ENCODE data around the gene CCDC188.
A peak's percentile ranks its signal among the peaks of the same experiment; 100 is the strongest.
"Not testable (repeated sequence)": the region's sequence is repeated elsewhere in the genome, so short reads cannot be mapped to it uniquely, and the experiment has no call there.

The CCDC188 gene

DNA sequence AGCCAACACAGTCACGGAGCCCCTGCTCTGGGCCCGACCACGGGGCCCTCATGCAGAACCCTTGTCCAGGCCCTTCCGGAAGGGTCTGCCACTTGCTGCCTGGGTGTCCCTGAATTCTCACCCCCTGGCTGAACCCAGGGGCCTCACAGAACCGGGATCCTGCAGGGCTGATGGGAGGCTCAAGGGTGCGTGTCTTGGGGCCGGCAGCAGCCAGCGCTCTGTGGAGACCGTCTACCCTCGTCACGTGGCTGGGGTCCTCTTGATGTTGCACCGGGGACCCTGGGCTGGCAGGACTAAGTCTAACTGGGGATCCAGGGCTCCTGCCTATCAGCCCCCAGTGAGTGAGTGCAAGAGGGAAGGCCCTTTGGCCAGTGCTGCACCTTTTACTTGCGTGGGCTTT lies 19.3 kb upstream of the CCDC188 start:
- DNase-seq (ENCODE audit: low read depth in 2 of 2): no peak

GRCh38 chr22:20169253-20169822 lies 18.5 kb upstream of the CCDC188 start:
- no peak for DNase-seq (ENCODE audit: low read depth in 2 of 2)

DNA sequence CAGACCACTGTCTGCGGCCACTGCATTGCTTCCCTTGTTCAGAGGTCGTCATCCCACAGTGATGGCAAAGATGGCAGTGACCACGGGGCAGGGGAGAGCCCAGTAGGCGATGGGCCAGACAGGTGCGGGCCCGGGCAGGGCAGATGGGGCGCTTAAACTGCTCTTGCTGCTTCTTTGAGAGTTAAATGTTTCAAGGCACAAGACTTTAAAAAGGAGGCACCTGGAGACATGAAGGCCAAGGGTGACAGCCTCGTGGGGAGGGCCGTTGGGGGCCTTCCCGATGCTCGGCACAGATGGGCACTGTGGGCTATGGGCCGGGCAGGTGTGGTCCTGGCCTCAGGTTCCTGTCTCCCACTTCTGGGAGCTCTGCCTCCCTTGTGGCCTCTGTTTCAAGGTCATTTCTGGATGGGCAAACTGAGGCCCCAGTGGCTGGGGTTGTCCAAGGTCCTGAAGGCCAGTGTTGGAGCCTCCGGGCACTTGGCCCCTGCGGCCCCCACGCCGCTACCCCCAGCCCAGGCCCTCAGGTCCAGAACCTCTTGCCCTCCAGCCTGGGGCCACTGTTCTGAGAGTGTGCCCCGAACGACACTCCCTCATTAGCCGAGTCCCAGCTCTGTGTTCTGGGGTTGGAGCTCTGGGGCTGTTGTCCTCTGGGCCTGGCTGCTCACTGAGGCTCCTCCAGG lies 16.9 kb upstream of the CCDC188 start:
- DNase-seq (ENCODE audit: low read depth in 2 of 2): no peak

- DNase-seq (ENCODE audit: low read depth in 2 of 2): no peak
These were observed 15.8 kb upstream of the CCDC188 start for GRCh38 chr22:20166703-20167102.

GRCh38 chr22:20165913-20166312 lies 15.1 kb upstream of the CCDC188 start:
- no peak for DNase-seq (ENCODE audit: low read depth in 2 of 2)

DNA sequence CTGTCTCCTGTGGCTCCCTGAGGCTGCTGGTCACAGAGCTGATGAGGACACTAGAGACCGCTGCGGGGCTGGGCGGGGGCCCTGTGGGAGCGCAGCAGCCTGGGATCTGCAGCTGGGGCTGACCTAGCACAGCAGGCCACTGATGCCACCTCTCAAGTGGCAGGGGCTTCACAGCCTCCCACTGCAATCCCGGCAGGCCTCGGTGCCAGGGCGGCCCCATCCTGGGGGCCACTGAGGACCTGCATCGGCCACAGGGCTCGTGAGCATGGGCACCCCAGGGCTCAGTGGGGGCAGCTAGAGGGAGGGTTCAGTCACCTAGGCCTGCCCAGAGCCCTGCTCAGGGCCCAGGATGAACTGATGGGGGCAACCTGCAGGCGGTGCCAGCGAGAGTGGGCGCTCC lies 14.6 kb upstream of the CCDC188 start:
- no peak for DNase-seq (ENCODE audit: low read depth in 2 of 2)

GRCh38 chr22:20164863-20165262 lies 14.0 kb upstream of the CCDC188 start:
- no peak for DNase-seq (ENCODE audit: low read depth in 2 of 2)

DNA sequence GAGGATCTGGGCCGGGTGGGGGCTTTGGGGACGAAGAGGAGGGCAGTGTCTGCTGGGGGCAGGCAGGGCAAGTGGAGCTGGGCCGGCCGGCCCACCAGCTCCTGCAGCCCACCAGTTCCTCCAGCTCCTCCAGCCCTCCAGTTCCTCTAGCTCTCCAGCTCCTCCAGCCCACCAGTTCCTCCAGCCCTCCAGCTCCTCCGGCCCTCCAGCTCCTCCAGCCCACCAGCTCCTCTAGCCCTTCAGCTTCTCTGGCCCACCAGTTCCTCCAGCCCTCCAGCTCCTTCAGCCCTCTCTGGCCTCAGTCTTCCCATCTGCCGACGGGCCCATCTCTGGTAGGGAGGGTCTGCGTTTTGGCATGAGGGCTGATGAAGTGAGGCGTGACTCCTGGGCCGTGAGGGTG lies 9.2 kb upstream of the CCDC188 start:
- no peak for DNase-seq (ENCODE audit: low read depth in 2 of 2)

DNA sequence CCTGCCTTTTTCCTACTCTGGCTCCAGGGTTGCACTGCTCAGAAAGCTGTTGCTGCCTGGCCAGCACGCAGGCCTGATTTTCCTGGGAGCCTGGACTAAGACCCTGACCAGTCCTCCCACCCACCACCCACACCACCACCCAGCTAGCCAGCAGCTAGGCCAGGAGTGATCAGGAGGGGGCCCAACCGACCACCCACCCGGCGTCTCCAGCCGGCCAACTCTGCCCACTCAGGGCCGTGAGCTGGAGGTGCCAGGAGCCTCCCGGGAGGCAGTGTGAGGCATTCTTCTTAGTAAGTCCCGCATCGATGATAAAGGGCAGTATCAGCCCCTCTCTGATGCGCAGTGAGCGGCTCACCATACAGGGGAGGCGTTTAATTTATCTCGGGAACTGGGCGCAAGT lies 8.7 kb upstream of the CCDC188 start:
- DNase-seq (ENCODE audit: low read depth in 2 of 2): not testable (repeated sequence)

GRCh38 chr22:20159076-20159475 lies 8.2 kb upstream of the CCDC188 start:
- no peak for DNase-seq (ENCODE audit: low read depth in 2 of 2)

- no peak for DNase-seq (ENCODE audit: low read depth in 2 of 2)
These were observed 7.7 kb upstream of the CCDC188 start for GRCh38 chr22:20158391-20159036.

GRCh38 chr22:20157430-20158183 lies 6.8 kb upstream of the CCDC188 start:
- no peak for DNase-seq (ENCODE audit: low read depth in 2 of 2)

DNA sequence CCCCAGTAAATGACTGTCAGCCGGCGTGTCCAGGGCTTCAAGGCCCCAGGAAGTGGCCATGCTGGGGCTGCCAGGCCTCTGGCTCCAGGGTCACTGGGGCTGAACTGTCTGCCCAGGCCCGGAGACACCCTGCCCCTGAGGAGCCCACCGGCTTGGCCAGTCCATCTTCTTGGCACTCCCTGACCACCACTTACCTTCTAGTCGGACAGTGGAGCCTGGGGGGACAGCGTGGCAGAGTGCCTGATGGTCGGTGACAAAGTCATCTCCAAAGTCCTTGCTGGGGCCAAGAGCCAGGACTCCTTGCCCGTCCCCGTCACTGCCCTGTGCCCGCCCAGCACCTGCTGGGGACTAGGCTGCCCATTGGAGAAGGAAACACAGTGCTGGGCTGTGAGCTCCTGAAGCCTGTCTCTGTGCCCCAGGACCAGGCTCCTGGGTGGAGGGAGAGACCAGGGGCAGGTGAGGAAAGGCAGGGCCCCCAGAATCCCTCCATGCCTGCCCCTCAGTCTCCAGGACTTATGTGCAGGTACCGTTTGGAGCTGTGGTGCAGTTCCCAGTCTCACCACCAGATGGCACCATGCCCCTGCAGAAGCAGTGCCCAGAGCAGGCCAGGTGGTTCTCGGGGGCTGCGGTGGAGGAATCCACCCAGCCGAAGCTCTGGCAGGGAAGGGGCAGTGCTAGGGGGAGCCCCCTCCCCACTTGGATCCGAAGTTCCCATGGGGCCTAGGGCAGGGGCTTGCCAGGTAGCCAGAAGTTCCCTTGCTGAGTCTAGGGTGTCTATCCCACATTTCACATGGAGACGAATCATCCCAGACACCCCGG lies 6.0 kb upstream of the CCDC188 start:
- DNase-seq (ENCODE audit: low read depth in 2 of 2): peak; percentile 70 to 80

DNA sequence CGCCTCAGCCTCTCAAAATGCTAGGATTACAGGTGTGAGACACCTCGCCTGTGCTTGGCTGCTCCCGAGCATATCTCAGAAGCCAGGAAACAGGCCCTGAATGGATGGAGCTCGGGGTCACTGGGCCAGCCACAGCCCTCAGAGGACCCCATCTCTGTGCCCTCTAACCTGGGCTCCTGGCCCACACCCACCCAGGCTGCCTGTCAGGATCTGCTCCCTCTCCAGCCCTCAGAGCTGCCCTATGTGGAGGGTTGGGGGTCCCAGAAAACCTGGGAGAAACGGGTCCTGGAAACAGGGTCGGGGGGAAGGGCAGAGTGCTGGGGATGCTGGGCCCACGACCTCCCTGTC lies 5.2 kb upstream of the CCDC188 start:
- DNase-seq (ENCODE audit: low read depth in 2 of 2): no peak

GRCh38 chr22:20155330-20156041 lies 4.6 kb upstream of the CCDC188 start:
- no peak for DNase-seq (ENCODE audit: low read depth in 2 of 2)

GRCh38 chr22:20154602-20155187 lies 3.8 kb upstream of the CCDC188 start:
- no peak for DNase-seq (ENCODE audit: low read depth in 2 of 2)

DNA sequence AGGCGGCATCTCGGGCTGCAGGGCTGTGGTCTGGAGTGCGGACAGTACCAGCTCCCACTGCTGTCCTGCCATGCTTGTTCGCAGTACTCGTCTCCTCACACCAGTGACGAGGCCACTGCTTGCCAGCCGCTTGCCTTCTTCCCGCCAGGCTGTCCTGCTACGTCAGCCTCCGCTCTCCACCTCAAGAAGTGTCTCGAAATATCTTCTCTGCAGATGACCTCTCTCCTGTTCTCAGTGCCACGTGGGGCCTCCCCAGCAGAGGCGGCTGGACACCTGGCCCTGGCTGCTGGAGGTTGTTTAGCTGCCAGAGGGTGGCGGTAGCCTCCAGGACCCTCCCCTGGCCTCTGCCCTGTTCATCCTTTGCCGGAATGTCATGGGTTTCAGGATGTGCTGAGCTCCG lies 3.1 kb upstream of the CCDC188 start:
- no peak for DNase-seq (ENCODE audit: low read depth in 2 of 2)

DNA sequence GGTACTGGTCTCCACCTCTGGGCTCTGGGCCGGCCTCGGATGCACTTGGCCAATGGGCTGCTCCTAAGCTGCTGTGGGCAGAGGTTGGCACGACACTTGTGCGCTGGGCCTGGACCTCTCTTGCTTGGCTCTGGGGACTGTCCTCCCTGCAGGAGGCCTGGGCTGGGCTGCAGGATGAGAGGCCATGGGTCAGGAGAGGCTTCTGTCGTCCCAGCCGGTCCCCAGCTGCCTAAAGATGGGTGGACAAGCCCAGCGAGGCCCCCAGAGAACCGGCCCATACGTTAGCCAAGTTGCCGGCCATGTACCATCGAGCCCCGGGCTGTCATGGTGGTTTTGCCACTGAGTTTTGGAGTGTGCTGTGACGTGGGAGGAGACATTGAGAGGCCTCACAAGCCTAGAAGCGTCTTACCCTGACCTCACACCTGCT lies 1.6 kb upstream of the CCDC188 start:
- DNase-seq (ENCODE audit: low read depth in 2 of 2): no peak

DNA sequence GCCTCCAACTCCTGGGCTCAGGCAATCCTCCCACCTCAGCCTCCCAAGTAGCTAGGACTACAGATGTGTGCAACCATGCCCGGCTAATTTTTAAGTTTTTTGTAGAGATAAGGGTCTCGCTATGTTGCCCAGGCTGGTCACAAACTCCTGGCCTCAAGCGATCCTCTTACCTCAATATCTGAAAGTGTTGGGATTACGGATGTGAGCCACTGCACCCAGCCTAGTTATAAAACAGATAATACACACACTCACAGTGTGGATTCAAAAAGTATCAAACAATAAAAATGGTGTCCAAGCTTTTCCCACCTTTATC lies 377 bp upstream of the CCDC188 start:
- no peak for DNase-seq (ENCODE audit: low read depth in 2 of 2)

GRCh38 chr22:20149257-20150250 lies 1.3 kb downstream of the CCDC188 start:
- no peak for DNase-seq (ENCODE audit: low read depth in 2 of 2)

Data from stimulated activated CD8-positive, alpha-beta memory T cell treated with anti-CD3 and anti-CD28 coated beads, Interleukin-7, amount 100 ng/mL, for 4 hours (primary cell).